Neural cell (in vitro differentiated cells): ENCODE measurements around the gene SOX3. TPM values are rescaled to one million over a fixed set of nuclear protein-coding genes. Genes with fewer than 3 reads are reported as not detected.

ENCODE experiments used
- H2AFZ ChIP-seq: fragments of 200-600, 300-800 bp; sonication (generic), shearing (Covaris generic); 2 replicates; pipeline ENCODE4 v1.6.0; 2014; ENCODE audit warnings: low read depth, mild to moderate bottlenecking, antibody characterized with exemption, low read length, moderate library complexity
- H3F3A ChIP-seq: fragments of 200-600 bp; shearing (Covaris generic); 2 replicates; pipeline ENCODE4 v1.6.1; 2016; ENCODE audit warnings: mild to moderate bottlenecking, moderate library complexity, mixed read lengths, antibody characterized with exemption, low read length; ENCODE audit not compliant: insufficient read depth, poor library complexity, severe bottlenecking
- H3K27ac ChIP-seq: fragments of 200-600, 300-800 bp; sonication (generic), shearing (Covaris generic); 2 replicates; pipeline ENCODE4 v1.5.1; 2014; ENCODE audit warnings: mild to moderate bottlenecking, low read length, moderate library complexity
- H3K27me3 ChIP-seq: fragments of 300-800, 200-600 bp; sonication (generic), shearing (Covaris generic); 2 replicates; pipeline ENCODE4 v1.6.0; 2014; ENCODE audit warnings: mild to moderate bottlenecking, low read depth, low read length, moderate library complexity; ENCODE audit not compliant: insufficient read depth
- H3K36me3 ChIP-seq: fragments of 300-800, 200-600 bp; sonication (generic), shearing (Covaris generic); 2 replicates; pipeline ENCODE4 v1.5.1; 2014; ENCODE audit warnings: mild to moderate bottlenecking, antibody characterized with exemption, low read length, moderate library complexity; ENCODE audit not compliant: insufficient read depth
- H3K4me2 ChIP-seq: fragments of 300-800, 200-600 bp; sonication (generic), shearing (Covaris generic); 2 replicates; pipeline ENCODE4 v1.6.0; 2014; ENCODE audit warnings: mild to moderate bottlenecking, low read length
- H3K4me3 ChIP-seq: fragments of 300-800, 200-600 bp; sonication (generic), shearing (Covaris generic); 2 replicates; pipeline ENCODE4 v1.5.1; 2014; ENCODE audit warnings: mild to moderate bottlenecking, low read length, moderate library complexity
- H3K79me2 ChIP-seq: fragments of 200-600 bp; shearing (Covaris generic); replicated peaks from 2 replicates; pipeline ENCODE4 v1.6.0; 2014; ENCODE audit warnings: mild to moderate bottlenecking, low read length, moderate library complexity; ENCODE audit not compliant: insufficient read depth
- H3K9ac ChIP-seq: fragments of 300-800, 200-600 bp; sonication (generic), shearing (Covaris generic); 2 replicates; pipeline ENCODE4 v1.6.1; 2016; ENCODE audit warnings: mild to moderate bottlenecking, low read length, mixed read lengths
- H3K9me2 ChIP-seq: fragments of 200-600 bp; shearing (Covaris generic); 2 replicates; pipeline ENCODE4 v1.6.1; 2016; ENCODE audit warnings: mild to moderate bottlenecking, low read length, mixed read lengths; ENCODE audit not compliant: insufficient read depth
- H3K9me3 ChIP-seq: fragments of 200-600, 300-800 bp; sonication (generic), shearing (Covaris generic); 2 replicates; pipeline ENCODE4 v1.6.1; 2016; ENCODE audit warnings: mild to moderate bottlenecking, mixed run types, low read length, moderate library complexity, mixed read lengths
- H4K20me1 ChIP-seq: fragments of 200-600 bp; shearing (Covaris generic); 2 replicates; pipeline ENCODE4 v1.6.1; 2016; ENCODE audit warnings: mild to moderate bottlenecking, mixed run types; ENCODE audit not compliant: insufficient read depth
- CTCF ChIP-seq: fragments of 450-650 bp; IDR thresholded peaks from 2 replicates; pipeline ENCODE4 v1.5.1; 2014; ENCODE audit warnings: antibody characterized with exemption, mild to moderate bottlenecking, moderate library complexity; ENCODE audit not compliant: poor library complexity, severe bottlenecking
- EP300 ChIP-seq: fragments of 450-650 bp; conservative IDR thresholded peaks from 2 replicates; pipeline ENCODE4 v1.6.1; 2014; ENCODE audit warnings: antibody characterized with exemption, mild to moderate bottlenecking, moderate library complexity; ENCODE audit not compliant: poor library complexity, severe bottlenecking
- EZH2 ChIP-seq: fragments of 200-600, 300-800 bp; shearing (Covaris generic), sonication (generic); IDR thresholded peaks from 2 replicates; pipeline ENCODE4 v1.6.1; 2014; ENCODE audit warnings: antibody characterized with exemption, low read length, borderline replicate concordance, mild to moderate bottlenecking; ENCODE audit not compliant: insufficient read depth, poor library complexity, severe bottlenecking
- MXI1 ChIP-seq: fragments of 450-650 bp; conservative IDR thresholded peaks from 2 replicates; pipeline ENCODE4 v1.6.1; 2014; ENCODE audit warnings: antibody characterized with exemption, mild to moderate bottlenecking; ENCODE audit not compliant: poor library complexity, severe bottlenecking
- POLR2AphosphoS5 ChIP-seq: IDR thresholded peaks from 2 replicates; pipeline ENCODE4 v1.6.1; 2012
- RAD21 ChIP-seq: fragments of 450-650 bp; conservative IDR thresholded peaks from 2 replicates; pipeline ENCODE4 v1.6.1; 2014; ENCODE audit warnings: antibody characterized with exemption, mild to moderate bottlenecking, moderate library complexity
- REST ChIP-seq: IDR thresholded peaks from 2 replicates; pipeline ENCODE4 v1.6.1; 2012; ENCODE audit warnings: borderline replicate concordance
- SMC3 ChIP-seq: fragments of 450-650 bp; conservative IDR thresholded peaks from 2 replicates; pipeline ENCODE4 v1.6.1; 2014; ENCODE audit warnings: antibody characterized with exemption, mild to moderate bottlenecking, moderate library complexity; ENCODE audit not compliant: poor library complexity
- TAF1 ChIP-seq: IDR thresholded peaks from 2 replicates; pipeline ENCODE4 v1.6.1; 2012; ENCODE audit warnings: low read depth
- polyA plus RNA-seq: library from polyadenylated mRNA; depleted of rRNA; stranded (reverse); fragments of >200 nt; gene quantifications from 2 replicates; pipeline ENCODE4 v1.2.3, GENCODE V29; 2014

SOX3 gene
- polyA plus RNA-seq, 1 donor from 2014 or later: 1.2 TPM

- Histone ChIP-seq H2AFZ (no peak overlapping the region), H3K27me3 (peaks cover 1% of the 10 kb centered on the region), H3K9me2 (no peaks in the 10 kb centered on the region), H3K4me3 (no peak overlapping the region), H3K79me2 (no peaks in the 10 kb centered on the region), H4K20me1 (no peaks in the 10 kb centered on the region), H3K9ac (no peak overlapping the region), H3K36me3 (no peaks in the 10 kb centered on the region), H3K27ac (no peak overlapping the region), H3F3A (no peaks in the 10 kb centered on the region), H3K4me2 (no peak overlapping the region), H3K9me3 (no peaks in the 10 kb centered on the region)
- TF ChIP-seq EP300: no peak
- TF ChIP-seq POLR2AphosphoS5: no peak
- TF ChIP-seq REST: no peak
- TF ChIP-seq RAD21: no peak
- TF ChIP-seq SMC3: no peak
- TF ChIP-seq EZH2: no peak
- TF ChIP-seq CTCF: no peak
- no peak for TF ChIP-seq MXI1
- no peak for TF ChIP-seq TAF1
These were observed 9.1 kb downstream of the SOX3 start for GRCh38 chrX:140495739-140496138.

- Histone ChIP-seq H3K4me2 (no peak overlapping the region), H2AFZ (no peak overlapping the region), H3K9me2 (no peaks in the 10 kb centered on the region), H4K20me1 (no peaks in the 10 kb centered on the region), H3K27me3 (no peaks in the 10 kb centered on the region), H3K36me3 (no peaks in the 10 kb centered on the region), H3K4me3 (no peak overlapping the region), H3K9me3 (no peaks in the 10 kb centered on the region), H3K79me2 (no peaks in the 10 kb centered on the region), H3K27ac (no peak overlapping the region), H3F3A (no peaks in the 10 kb centered on the region), H3K9ac (no peak overlapping the region)
- TF ChIP-seq RAD21 (no peak), POLR2AphosphoS5 (no peak), EZH2 (no peak), SMC3 (no peak), TAF1 (no peak), EP300 (no peak), MXI1 (no peak), REST (no peak), CTCF (no peak)
These were observed 12.5 kb downstream of the SOX3 start for GRCh38 chrX:140492066-140492994.
